GM10847 (cell line): Measurements from ENCODE around the gene CACNA2D1.

ENCODE experiments used
- POLR2A ChIP-seq: IDR thresholded peaks from 2 replicates; pipeline ENCODE4 v1.6.1; 2011; ENCODE audit not compliant: insufficient read length; ENCODE audit errors: extremely low read depth

The CACNA2D1 gene

DNA sequence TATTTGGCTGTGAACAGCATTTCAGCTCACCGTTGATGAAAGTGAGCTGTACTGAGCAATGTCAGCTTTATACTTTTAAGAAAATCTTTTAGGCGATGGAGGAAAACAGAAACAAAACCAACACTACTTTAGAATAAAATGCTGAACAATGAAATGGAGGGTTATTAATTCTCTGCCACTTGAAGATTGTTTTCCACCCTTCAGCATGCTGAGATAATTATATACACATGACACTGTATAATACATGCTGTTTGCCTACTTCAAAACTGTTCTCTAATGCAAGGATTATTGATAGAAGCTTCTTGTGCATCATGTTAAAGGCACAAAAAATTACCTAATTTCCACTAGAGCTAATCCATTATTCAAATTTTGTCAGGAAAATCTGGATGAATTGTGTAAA, 66.8 kb downstream of the CACNA2D1 start:
- no peak for TF ChIP-seq POLR2A

DNA sequence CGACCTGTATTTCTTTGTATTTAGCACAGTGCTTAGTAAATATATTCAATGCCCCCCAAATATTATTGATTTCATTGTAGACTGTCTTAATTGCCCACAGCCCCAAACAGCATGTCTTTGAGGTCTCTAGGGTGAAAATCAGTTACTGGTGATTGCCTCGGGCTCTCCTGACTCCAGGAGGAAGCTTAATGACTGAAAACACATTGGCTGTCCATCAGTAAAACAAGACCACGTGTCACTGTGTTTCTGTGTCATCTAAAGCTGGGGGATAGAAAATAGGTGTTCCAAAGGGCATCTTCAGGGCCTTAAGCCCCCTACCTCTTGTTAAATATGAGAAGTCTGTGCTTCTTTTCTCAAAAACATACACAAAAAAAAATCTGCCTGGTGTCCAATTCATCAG, 67.9 kb downstream of the CACNA2D1 start:
- no peak for TF ChIP-seq POLR2A

DNA sequence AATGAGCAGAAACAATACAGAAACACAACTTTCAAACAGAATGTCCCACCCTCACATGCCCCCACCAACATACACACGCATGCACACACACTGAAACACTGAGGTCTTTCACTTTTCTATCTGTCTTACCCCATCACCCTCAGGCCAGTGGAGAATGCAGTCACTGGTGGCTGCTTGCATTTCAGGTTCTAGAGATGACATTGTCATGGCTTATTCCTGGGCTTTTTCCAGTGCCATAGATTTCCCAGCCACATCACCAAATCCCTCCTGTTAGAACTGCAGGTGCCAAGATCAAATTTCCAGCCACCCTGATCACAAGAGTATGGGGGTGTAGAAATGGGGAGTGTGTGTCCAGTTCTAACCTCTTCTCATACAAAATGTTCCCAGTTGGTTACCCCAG, 68.4 kb downstream of the CACNA2D1 start:
- no peak for TF ChIP-seq POLR2A

DNA sequence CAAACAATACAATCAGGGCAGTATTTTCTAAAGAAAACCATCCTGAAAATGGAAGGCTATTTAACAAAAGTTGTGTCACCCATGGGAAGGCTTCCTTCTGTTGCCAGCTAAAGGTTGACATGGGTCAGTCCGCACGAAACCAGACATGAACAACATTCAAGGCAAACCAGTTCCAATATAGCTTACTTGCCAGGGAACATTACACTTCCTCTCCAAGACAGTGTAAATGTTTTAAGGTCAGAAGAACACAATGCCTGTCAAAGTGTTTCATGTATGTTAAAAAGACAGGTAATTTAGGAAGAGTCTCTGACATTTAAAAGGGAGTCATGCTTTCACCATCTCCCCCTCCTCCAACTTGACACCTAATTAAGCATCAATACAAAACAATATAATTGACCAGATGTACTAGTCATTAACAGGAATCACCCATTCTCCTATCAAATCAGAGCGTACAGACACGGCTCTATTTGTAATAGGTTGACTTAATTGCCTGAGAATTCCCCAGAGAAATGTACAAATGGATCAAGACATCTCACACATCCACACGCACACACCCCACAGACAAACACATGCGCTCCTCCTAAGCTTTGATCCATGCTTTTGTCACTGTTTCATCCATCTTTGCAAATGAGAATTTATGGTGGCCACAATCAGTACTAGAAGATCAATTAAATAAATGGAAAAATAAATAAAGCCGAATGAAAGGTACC, 69.5 kb downstream of the CACNA2D1 start:
- no peak for TF ChIP-seq POLR2A

DNA sequence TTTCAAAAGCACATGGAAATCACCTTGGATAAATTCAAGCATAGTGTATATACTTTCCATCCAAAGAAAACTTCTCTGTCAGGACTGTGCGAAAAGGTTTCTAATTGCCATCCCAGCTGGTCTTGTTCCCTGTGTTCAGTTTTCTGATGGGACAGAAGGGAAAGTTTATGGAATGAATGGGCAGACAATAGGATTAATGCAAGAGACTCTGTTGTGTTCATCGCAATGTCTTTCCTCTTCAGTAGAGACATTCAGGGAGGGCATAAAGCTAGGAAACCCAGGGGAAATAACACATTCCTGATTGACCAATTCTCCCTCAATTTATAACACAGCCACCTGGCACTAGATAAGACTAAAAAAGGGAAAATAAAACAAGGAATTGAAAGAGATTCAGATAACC, 78.9 kb downstream of the CACNA2D1 start:
- no peak for TF ChIP-seq POLR2A

DNA sequence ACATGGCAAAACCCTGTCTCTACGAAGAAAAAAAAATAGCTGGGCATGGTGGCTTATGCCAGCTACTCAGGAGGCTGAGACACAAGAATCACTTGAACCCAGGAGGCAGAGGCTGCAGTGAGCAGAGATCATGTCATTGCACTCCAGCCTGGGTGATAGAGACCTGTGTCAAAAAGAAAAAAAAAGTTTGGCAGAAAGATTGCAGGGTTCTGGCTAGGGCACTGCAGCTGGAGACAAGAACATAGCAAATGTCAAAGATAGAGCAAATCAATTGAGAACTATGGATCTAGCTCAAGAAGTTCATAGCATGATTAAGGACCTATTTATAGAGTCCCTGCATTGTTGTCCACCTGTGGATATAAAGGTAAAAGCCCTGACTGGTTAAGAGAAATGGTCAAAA, 79.5 kb downstream of the CACNA2D1 start:
- no peak for TF ChIP-seq POLR2A

DNA sequence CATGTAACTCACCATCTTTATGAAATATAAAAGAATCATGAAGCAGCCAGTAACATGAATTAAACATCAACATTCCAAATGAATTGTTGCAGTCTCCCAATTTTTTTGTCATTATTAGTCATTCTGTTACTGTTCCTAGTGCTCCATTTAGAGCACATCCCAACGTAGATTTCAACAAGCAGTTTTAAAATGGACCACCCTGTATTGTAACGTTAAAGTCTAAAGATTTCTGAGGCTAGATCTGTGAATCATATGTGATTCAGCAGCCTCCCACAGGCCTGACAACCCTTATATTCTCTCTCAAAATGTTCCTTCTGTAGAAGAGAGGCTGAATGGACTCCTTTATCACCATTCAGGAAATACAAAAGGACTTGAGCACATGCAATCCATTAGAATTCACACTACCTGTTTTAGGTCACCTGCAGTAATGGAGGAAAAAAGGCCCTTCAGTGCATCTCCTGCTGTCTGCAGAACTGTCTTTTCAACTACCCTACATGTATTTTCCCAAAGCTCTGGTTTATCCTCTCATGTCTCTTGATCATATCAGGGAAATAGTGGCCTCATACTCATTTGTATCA, 81.4 kb downstream of the CACNA2D1 start:
- TF ChIP-seq POLR2A: no peak

DNA sequence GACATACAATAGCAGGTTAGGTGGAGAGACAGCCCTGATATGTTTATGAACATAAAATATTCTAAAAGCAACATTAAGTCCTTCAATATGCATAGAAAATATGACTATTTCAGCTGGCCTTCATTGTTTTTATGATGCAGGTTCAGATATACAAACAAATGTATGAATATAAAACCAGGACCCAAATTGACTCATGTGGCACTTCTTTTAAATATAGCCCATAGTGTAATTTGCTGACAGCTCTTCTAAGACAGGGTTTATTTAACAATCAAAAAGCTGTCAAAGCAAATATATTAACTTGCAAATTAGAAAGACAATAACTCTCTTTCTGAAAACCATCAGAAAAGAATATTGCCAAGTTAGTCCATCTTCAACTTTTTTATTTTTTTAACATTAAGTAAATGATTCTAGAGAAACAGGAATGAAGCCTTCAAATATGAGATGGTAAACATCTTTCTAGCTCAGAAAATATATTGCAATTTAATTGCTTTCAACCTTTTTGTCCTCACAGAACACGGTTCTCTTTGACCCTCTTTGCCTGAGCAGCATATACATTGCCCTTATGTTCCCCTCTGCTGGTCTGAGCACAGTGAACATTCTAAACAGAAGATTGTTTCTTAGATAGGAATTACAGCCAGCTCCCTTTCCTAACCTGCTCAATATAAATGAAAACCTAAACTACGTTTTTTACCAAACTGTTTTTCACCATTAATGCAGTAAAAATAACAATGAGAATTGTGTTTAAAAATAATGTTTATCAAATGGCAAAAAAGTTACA, 82.8 kb downstream of the CACNA2D1 start:
- no peak for TF ChIP-seq POLR2A

DNA sequence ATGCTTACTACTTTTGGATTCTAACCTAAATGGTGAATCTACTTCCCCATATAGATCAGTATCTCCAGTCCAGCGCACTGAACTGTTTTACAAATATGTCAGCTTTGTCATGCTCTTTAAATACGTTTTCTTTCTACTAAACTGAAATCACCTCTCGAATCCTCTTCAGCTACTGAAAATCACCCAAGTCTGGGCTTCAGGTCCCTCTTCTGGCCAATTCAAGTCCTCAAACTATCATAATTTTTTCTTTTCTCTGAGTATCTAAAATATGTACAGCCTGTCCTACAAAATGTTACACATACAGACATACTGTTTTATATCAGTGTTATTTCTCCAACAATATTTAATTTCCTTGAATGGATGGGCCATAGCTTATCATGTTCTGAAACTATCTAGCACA, 84.2 kb downstream of the CACNA2D1 start:
- TF ChIP-seq POLR2A: no peak

DNA sequence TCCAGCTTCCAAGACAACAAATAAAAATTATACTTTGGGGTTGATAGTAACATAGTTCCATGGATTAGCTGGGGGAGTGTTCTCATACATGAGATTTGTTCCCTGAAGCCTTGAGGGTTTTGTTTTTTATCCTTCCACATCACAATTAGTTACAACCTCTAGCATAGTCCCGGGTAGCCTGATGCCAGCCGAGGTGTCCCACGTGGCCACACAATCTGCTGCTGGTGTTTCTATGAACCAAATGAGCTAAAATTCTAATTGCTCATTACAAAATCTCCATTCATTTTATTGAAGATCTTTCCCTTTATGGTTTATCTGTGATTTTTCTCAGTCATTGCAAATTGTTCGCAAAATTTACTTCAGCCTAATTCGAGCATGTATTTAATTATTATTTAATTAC, 84.7 kb downstream of the CACNA2D1 start:
- TF ChIP-seq POLR2A: no peak

DNA sequence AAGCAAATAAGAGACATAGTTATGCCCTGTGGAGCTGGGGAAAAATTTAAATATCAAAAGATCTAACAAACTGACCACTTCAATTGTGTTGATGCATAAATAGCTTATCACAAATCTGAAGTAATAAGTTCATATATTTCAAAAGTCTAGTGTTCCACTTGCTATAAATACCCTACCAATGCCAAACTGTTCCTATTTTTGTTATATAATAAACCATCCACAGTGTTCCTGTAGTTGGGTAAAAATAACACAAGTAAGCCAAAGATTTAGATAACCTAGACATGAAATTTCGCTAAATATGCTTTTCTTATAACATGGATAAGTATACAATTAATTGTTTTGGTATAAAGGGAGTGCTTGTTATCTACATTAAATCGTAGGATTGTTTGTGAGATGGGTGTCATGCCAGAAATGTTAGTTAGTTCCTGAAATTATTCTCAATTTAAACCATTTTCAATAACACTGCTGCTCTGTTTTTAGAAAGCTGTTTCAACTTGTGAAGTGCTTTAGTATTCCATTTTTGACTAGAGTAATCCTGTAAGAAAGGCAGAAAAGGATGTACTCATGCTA, 85.5 kb downstream of the CACNA2D1 start:
- TF ChIP-seq POLR2A: no peak

DNA sequence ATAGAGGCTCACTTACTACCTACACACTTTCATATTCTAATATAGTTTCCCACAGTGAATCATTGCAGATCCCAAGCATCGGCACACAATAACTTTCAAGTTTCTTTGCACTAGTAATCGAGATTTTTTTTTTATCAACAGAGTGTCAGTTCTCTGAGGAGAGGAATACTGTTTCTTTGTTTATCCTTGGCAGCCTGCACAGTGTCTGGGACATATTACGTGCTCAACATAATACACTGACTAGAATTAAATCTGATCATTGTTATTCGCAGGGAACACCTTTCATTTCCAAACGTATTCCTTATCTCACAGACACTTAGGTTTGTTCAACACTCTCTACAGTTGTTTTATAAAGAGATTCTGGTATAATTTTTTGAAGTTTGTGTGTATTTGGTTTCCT, 95.3 kb downstream of the CACNA2D1 start:
- no peak for TF ChIP-seq POLR2A

DNA sequence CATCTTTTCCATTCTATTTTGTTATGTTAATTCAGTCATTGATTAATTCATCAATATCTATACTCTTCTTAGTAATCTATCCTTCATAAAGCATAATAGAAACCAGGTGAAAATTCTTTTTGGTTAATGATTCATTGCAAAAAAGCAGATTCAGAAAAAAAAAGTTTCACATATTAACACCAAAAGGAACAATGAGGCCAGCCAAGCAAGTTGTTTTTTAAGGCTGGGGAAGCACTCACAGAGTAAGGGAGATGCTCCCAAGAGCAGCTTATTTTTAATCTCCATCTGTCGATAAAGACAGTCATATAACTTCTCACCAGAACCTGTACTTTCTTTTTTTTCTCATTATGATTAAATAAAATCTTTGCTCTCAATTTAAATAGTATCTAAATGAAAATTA, 95.8 kb downstream of the CACNA2D1 start:
- no peak for TF ChIP-seq POLR2A

DNA sequence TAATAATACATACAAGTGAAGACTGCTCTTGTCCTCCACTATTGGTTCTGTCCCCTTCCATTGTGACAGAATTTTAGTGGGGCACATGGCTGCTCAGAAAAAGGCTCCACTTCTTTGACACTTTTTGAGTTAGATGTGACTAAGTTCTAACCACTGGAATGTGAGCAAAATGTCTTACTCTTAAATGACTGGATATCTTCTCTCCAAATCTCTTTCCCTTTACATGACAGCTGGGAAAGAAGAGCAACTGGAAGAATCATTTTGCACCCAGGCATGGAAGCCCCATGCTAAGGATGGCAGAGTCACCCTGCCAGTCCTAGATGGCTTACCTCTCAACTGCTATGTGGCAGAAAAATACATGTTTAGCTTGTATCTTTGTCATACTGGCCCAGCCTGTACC, 97.7 kb downstream of the CACNA2D1 start:
- no peak for TF ChIP-seq POLR2A

DNA sequence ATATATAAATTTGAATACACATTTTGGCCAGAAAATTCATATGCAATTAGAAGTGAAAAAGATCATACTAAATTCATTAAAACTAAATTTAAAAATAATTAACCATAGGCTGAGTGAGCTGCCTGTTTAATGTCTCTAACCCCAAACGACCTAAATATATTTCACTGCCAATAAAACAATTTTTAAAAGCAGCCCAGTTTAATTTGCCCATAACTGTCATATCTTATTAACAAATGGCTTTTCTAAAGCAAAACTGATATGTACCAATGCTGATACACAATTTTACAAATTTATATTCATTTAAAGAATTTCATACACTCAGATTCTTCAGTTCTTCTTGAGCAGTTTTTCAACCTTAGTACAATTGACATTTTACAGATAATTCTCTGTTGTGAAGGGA, 99.9 kb downstream of the CACNA2D1 start:
- no peak for TF ChIP-seq POLR2A

DNA sequence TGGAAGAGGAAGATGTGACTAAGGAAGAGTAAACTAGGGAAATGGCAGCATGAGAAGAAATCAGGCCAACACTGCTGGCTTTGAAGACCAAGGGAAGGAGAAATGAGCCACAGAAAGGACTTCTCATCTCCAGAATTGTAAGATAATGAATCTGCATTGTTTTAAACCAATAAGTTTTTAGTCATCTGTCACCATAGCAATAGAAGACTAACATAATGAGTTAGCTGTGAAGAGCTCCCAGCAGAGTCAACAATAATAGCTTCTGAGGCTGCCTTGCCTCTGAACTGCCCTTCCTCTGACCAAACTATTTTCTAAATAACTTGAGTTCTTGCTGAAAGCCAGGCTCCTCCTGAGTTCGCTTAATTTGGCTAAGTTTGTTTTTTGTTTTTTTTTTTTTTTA, 103.6 kb downstream of the CACNA2D1 start:
- no peak for TF ChIP-seq POLR2A
